PC-9 (cell line): Measurements from ENCODE around the gene EGFL8. TPM values are rescaled to one million over a fixed set of nuclear protein-coding genes. Genes with fewer than 3 reads are reported as not detected.
A peak's percentile ranks its signal among the peaks of the same experiment; 100 is the strongest.

Experiments used
- BruUV-seq: library from RNA; stranded (reverse); fragments of 400-500 nt; replicated peaks from 2 replicates; lab custom pipeline; 2021; lab: Mats Ljungman, UMichigan
- CTCF ChIA-PET: fragments of 300-600 bp; sonication (Branson Sonifier 250); formaldehyde crosslinking; loops from one replicate; lab custom pipeline; 2022; ENCODE audit warnings: antibody characterized with exemption; lab: Charles Lee
- POLR2A ChIA-PET: fragments of 300-600 bp; sonication (Branson Sonifier 250); formaldehyde crosslinking; loops from one replicate; lab custom pipeline; 2022; ENCODE audit warnings: antibody characterized with exemption; ENCODE audit not compliant: unreplicated experiment; lab: Charles Lee
- DNase-seq, 2 experiments: peaks; one replicate each; pipeline versions ENCODE4 v3.0.0 to v3.0.0-alpha.2; 2015 to 2022; ENCODE audit warnings: mixed read lengths in 1 of 2
- H2AFZ ChIP-seq: fragments of 200-600 bp; sonication (generic); 2 replicates; pipeline ENCODE4 v1.8.1; 2017; ENCODE audit warnings: antibody characterized with exemption
- H3F3A ChIP-seq: fragments of 200-600 bp; sonication (generic); 2 replicates; pipeline ENCODE4 v1.8.1; 2017; ENCODE audit warnings: antibody characterized with exemption, mild to moderate bottlenecking, low read depth; ENCODE audit not compliant: insufficient read depth
- H3K27ac ChIP-seq: fragments of 200-600 bp; sonication (generic); 2 replicates; pipeline ENCODE4 v1.6.1; 2016; ENCODE audit warnings: mixed run types
- H3K27me3 ChIP-seq: fragments of 200-600 bp; sonication (generic); 2 replicates; pipeline ENCODE4 v1.6.1; 2016; ENCODE audit warnings: low read depth, mixed run types; ENCODE audit not compliant: insufficient read depth
- H3K36me3 ChIP-seq: fragments of 200-600 bp; sonication (generic); 2 replicates; pipeline ENCODE4 v1.6.1; 2016; ENCODE audit warnings: low read depth, mixed run types
- H3K4me1 ChIP-seq: fragments of 200-600 bp; sonication (generic); replicated peaks from 2 replicates; pipeline ENCODE4 v1.6.1; 2016; ENCODE audit warnings: mixed run types; ENCODE audit not compliant: insufficient read depth
- H3K4me2 ChIP-seq: fragments of 200-600 bp; sonication (generic); 2 replicates; pipeline ENCODE4 v1.6.1; 2017; ENCODE audit warnings: mixed run types
- H3K4me3 ChIP-seq: fragments of 200-600 bp; sonication (generic); 2 replicates; pipeline ENCODE4 v1.6.1; 2016; ENCODE audit warnings: mixed run types
- H3K79me2 ChIP-seq: fragments of 200-600 bp; sonication (generic); 2 replicates; pipeline ENCODE4 v1.6.1; 2017; ENCODE audit warnings: low read depth, mixed run types
- H3K9me2 ChIP-seq: fragments of 200-600 bp; sonication (generic); 2 replicates; pipeline ENCODE4 v1.8.1; 2017; ENCODE audit warnings: mild to moderate bottlenecking; ENCODE audit not compliant: insufficient read depth
- H3K9me3 ChIP-seq: fragments of 200-600 bp; sonication (generic); 2 replicates; pipeline ENCODE4 v1.8.1; 2016; ENCODE audit warnings: low read depth; ENCODE audit not compliant: insufficient read depth
- H4K20me1 ChIP-seq: fragments of 200-600 bp; sonication (generic); 2 replicates; pipeline ENCODE4 v1.8.1; 2017; ENCODE audit not compliant: insufficient read depth
- EZH2 ChIP-seq: fragments of 200-600 bp; sonication (generic); IDR thresholded peaks from 2 replicates; pipeline ENCODE4 v1.8.0; 2017; ENCODE audit warnings: antibody characterized with exemption, low read depth
- intact Hi-C: fragments of 100-400 bp; cut with micrococcal nuclease; formaldehyde crosslinking; loops from one replicate; pipeline ENCODE4 v1.10.0; 2022; ENCODE audit not compliant: unreplicated experiment
- total RNA-seq: library from RNA; stranded (reverse); gene quantifications from 2 replicates; pipeline ENCODE4 v1.2.3, GENCODE V29; 2021
- TF ChIP-seq, protein P1 (sequence below): fragments of 200-600 bp; sonication (generic); conservative IDR thresholded peaks from 2 replicates; pipeline ENCODE4 v1.6.1; 2017; ENCODE audit warnings: mixed run types, antibody characterized with exemption, mild to moderate bottlenecking, moderate library complexity

EGFL8 gene
- total RNA-seq, 1 experiment from 2014 or later: 26.0 TPM

GRCh38 chr6:32146287-32146686 is 18.1 kb upstream of the EGFL8 start:
- H3K79me2 ChIP-seq: no peaks in the 10 kb centered on the region
- no TSS peak for BruUV-seq
- H3K4me3 ChIP-seq: peak overlapping the region; percentile 11; the same call in 1 of the 2 replicates
- peak overlapping the region; percentile 48 for H3K4me2 ChIP-seq
- H2AFZ ChIP-seq: peak overlapping the region; percentile 47
- no peaks in the 10 kb centered on the region for H3K9me2 ChIP-seq
- no peak for TF ChIP-seq EZH2
- TF ChIP-seq, protein P1, sequence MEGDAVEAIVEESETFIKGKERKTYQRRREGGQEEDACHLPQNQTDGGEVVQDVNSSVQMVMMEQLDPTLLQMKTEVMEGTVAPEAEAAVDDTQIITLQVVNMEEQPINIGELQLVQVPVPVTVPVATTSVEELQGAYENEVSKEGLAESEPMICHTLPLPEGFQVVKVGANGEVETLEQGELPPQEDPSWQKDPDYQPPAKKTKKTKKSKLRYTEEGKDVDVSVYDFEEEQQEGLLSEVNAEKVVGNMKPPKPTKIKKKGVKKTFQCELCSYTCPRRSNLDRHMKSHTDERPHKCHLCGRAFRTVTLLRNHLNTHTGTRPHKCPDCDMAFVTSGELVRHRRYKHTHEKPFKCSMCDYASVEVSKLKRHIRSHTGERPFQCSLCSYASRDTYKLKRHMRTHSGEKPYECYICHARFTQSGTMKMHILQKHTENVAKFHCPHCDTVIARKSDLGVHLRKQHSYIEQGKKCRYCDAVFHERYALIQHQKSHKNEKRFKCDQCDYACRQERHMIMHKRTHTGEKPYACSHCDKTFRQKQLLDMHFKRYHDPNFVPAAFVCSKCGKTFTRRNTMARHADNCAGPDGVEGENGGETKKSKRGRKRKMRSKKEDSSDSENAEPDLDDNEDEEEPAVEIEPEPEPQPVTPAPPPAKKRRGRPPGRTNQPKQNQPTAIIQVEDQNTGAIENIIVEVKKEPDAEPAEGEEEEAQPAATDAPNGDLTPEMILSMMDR: no peak
- no peaks in the 10 kb centered on the region for H3K27me3 ChIP-seq
- peaks cover 32% of the 10 kb centered on the region; the same call in 1 of the 2 replicates for H3F3A ChIP-seq
- ChIA-PET CTCF (no interaction called here), POLR2A (interaction anchor here (0.5 to 0.6 kb wide), 2 partner anchors 8 to 12 kb away, joined by 4 to 6 read pairs; no protein-coding TSS in a partner anchor)
- H3K4me1 ChIP-seq: peaks cover 32% of the 10 kb centered on the region
- no peak for DNase-seq
- no peaks in the 10 kb centered on the region for H3K36me3 ChIP-seq
- H4K20me1 ChIP-seq: no peaks in the 10 kb centered on the region
- intact Hi-C loops: no loop called here
- H3K9me3 ChIP-seq: no peaks in the 10 kb centered on the region
- H3K27ac ChIP-seq: peak overlapping the region; percentile 82

- Histone ChIP-seq H3K27ac (peak overlapping the region; percentile 82), H3K4me3 (peak overlapping the region; percentile 11; the same call in 1 of the 2 replicates), H3K36me3 (no peaks in the 10 kb centered on the region), H4K20me1 (no peaks in the 10 kb centered on the region), H3K27me3 (no peaks in the 10 kb centered on the region), H3F3A (peaks cover 32% of the 10 kb centered on the region; the same call in 1 of the 2 replicates), H3K4me1 (peaks cover 32% of the 10 kb centered on the region), H3K4me2 (peak overlapping the region; percentile 48), H2AFZ (peak overlapping the region; percentile 47), H3K79me2 (no peaks in the 10 kb centered on the region), H3K9me3 (no peaks in the 10 kb centered on the region), H3K9me2 (no peaks in the 10 kb centered on the region)
- no peak for TF ChIP-seq EZH2
- TF ChIP-seq, protein P1: no peak
- intact Hi-C loops: no loop called here
- CTCF ChIA-PET: no interaction called here
- POLR2A ChIA-PET: interaction anchor here (0.5 kb wide), 1 partner anchor 8 kb away, joined by 6 read pairs; no protein-coding TSS in a partner anchor
- DNase-seq: no peak
- no TSS peak for BruUV-seq
Observed at GRCh38 chr6:32146687-32147086, 17.7 kb upstream of the EGFL8 start.

DNA sequence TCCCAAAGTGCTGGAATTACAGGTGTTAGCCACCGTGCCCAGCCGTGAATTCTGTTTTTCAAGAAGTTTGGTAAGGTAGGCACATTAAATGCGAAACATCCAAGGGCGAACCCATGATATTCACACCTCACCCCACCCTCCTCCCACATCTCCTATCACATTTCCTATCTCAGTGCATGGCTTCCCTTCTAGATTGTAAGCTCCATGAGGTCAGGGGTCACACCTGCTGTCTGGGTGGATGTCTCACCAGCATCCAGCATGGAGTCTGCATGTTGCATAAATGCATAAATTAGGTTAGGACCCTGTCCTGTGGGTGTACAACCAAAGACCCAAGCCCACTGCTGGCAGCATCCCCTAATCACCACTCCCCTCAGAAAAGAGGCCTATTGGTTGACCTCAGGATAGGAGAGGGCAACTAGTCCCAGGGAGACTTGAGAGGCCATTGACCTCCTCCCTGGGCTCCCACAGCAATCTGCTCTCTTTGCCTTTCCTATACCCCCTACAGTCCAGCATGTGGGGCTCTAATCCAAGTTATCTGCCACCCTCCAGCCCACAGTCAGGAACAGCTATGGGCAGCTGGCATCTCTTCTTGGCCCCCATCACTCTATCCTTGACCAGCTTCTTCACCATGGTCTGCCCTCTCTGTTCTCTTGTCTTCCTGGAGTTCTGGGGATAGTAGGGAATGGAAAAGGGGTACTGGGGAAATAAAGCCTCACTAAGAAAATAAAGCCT is 16.8 kb upstream of the EGFL8 start:
- CTCF ChIA-PET: no interaction called here

More for the DNA sequence above, 16.8 kb upstream of the EGFL8 start:
- TF ChIP-seq EZH2: no peak
- TF ChIP-seq, protein P1: no peak
- H3F3A ChIP-seq: peaks cover 32% of the 10 kb centered on the region; the same call in 1 of the 2 replicates
- no peak overlapping the region for H3K4me3 ChIP-seq
- H3K79me2 ChIP-seq: peaks cover 6% of the 10 kb centered on the region
- no peaks in the 10 kb centered on the region for H4K20me1 ChIP-seq
- H3K9me2 ChIP-seq: no peaks in the 10 kb centered on the region
- H3K27ac ChIP-seq: no peak overlapping the region
- H3K4me2 ChIP-seq: no peak overlapping the region
- no peak overlapping the region for H2AFZ ChIP-seq
- H3K27me3 ChIP-seq: no peaks in the 10 kb centered on the region
- H3K36me3 ChIP-seq: no peaks in the 10 kb centered on the region
- intact Hi-C loops: no loop called here
- DNase-seq: no peak
- BruUV-seq: no TSS peak
- POLR2A ChIA-PET: no interaction called here
- peaks cover 40% of the 10 kb centered on the region for H3K4me1 ChIP-seq
- H3K9me3 ChIP-seq: no peaks in the 10 kb centered on the region
